B cell (primary cell): ENCODE measurements around the gene KCNK18. TPM values are rescaled to one million over a fixed set of nuclear protein-coding genes. Genes with fewer than 3 reads are reported as not detected.

Experiments used
- ATAC-seq: fragments of 200-7000 bp; cut with Tn5 transposase; one replicate; pipeline ENCODE4 v1.10.0; 2021; ENCODE audit warnings: low read depth, mild to moderate bottlenecking, moderate number of reproducible peaks, moderate library complexity
- CTCF ChIA-PET: fragments of 350-600 bp; sonication (Branson Sonifier 250); formaldehyde crosslinking; loops from one replicate; lab custom pipeline; 2021; ENCODE audit warnings: antibody characterized with exemption, inconsistent platforms; lab: Charles Lee
- POLR2A ChIA-PET: fragments of 350-600 bp; sonication (Branson Sonifier 250); formaldehyde crosslinking; loops from one replicate; lab custom pipeline; 2021; ENCODE audit warnings: antibody characterized with exemption; lab: Charles Lee
- DNase-seq: peaks from one replicate; pipeline ENCODE4 v3.0.0; 2013
- H2AFZ ChIP-seq: 2 replicates; pipeline ENCODE4 v1.6.1; 2012; ENCODE audit warnings: mild to moderate bottlenecking, low read depth, low read length; ENCODE audit not compliant: insufficient read depth, poor library complexity, severe bottlenecking
- H3K27ac ChIP-seq, 2 donors: 1 replicate in 1 of 2; 2 replicates in 1 of 2; pipeline ENCODE4 v1.5.1; 2012 to 2013; ENCODE audit warnings: low read length in 2 of 2, mild to moderate bottlenecking in 2 of 2, moderate library complexity in 1 of 2
- H3K27me3 ChIP-seq, 4 experiments: fragments of 200-600 bp in 1 of 4; sonication (generic) in 1 of 4; replicated peaks in 1 of 4; 1 replicate in 2 of 4; 2 replicates in 2 of 4; pipeline versions ENCODE4 v1.6.1 to v1.7.0; 2013 to 2016; ENCODE audit warnings: low read length in 3 of 4, mild to moderate bottlenecking in 2 of 4, mixed read lengths in 1 of 4, moderate library complexity in 1 of 4; ENCODE audit not compliant: insufficient read depth in 4 of 4, control insufficient read depth in 3 of 4; ENCODE audit errors: control extremely low read depth in 1 of 4
- H3K36me3 ChIP-seq, 2 experiments: replicated peaks in 1 of 2; 1 replicate in 1 of 2; 2 replicates in 1 of 2; pipeline versions ENCODE4 v1.6.1 to v1.7.1; 2013; ENCODE audit warnings: low read length in 1 of 2; ENCODE audit not compliant: insufficient read depth in 2 of 2, control insufficient read depth in 1 of 2; ENCODE audit errors: control extremely low read depth in 1 of 2, extremely low read depth in 1 of 2
- H3K4me1 ChIP-seq, 2 donors: fragments of 200-600 bp in 1 of 2; sonication (generic) in 1 of 2; 1 replicate in 1 of 2; 2 replicates in 1 of 2; pipeline versions ENCODE4 v1.5.1 to v1.6.1; 2013 to 2017; ENCODE audit warnings: low read length in 2 of 2; ENCODE audit not compliant: control insufficient read depth in 2 of 2, insufficient read depth in 2 of 2
- H3K4me2 ChIP-seq: replicated peaks from 2 replicates; pipeline ENCODE3; 2012; ENCODE audit warnings: mild to moderate bottlenecking, low read depth, low read length; ENCODE audit not compliant: poor library complexity, severe bottlenecking
- H3K4me3 ChIP-seq, 5 experiments: fragments of 200-600 bp in 1 of 5; sonication (generic) in 1 of 5; 1 replicate in 3 of 5; 2 replicates in 2 of 5; pipeline versions ENCODE4 v1.5.1 to v1.7.0; 2011 to 2016; ENCODE audit warnings: low read length in 4 of 5, mild to moderate bottlenecking in 4 of 5, low read depth in 2 of 5, control low read depth in 1 of 5, moderate library complexity in 1 of 5; ENCODE audit not compliant: insufficient read depth in 1 of 5; ENCODE audit errors: control extremely low read depth in 1 of 5, extremely low read depth in 1 of 5
- H3K79me2 ChIP-seq: fragments of 200-600 bp; sonication (generic); one replicate; pipeline ENCODE4 v1.6.0; 2016; ENCODE audit warnings: low read length; ENCODE audit not compliant: control insufficient read depth, insufficient read depth
- H3K9ac ChIP-seq: fragments of 200-600 bp; sonication (generic); 2 replicates; pipeline ENCODE4 v1.6.1; 2017; ENCODE audit warnings: mild to moderate bottlenecking, low read length, moderate library complexity
- H3K9me3 ChIP-seq, 3 donors: one replicate each; pipeline versions ENCODE4 v1.6.1 to v1.7.1; 2013; ENCODE audit warnings: low read length in 2 of 3; ENCODE audit not compliant: control insufficient read depth in 2 of 3, insufficient read depth in 1 of 3; ENCODE audit errors: control extremely low read depth in 1 of 3
- H4K20me1 ChIP-seq: 2 replicates; pipeline ENCODE4 v1.6.0; 2012; ENCODE audit warnings: mild to moderate bottlenecking, low read length; ENCODE audit not compliant: insufficient read depth, control insufficient read depth, poor library complexity, severe bottlenecking
- H3K27ac Mint-ChIP-seq: one replicate; pipeline ENCODE4 v1.8.0; 2021; ENCODE audit warnings: mixed read lengths
- H3K27me3 Mint-ChIP-seq: one replicate; pipeline ENCODE4 v1.8.0; 2021; ENCODE audit warnings: mixed read lengths
- H3K4me1 Mint-ChIP-seq: one replicate; pipeline ENCODE4 v1.8.0; 2021; ENCODE audit warnings: mixed read lengths
- H3K4me3 Mint-ChIP-seq: one replicate; pipeline ENCODE4 v1.8.0; 2021; ENCODE audit warnings: mixed read lengths
- H3K9me3 Mint-ChIP-seq: one replicate; pipeline ENCODE4 v1.8.0; 2022; ENCODE audit warnings: mixed read lengths; ENCODE audit not compliant: insufficient read depth
- WGBS: methylation state at CpG from one replicate; pipeline ENCODE4 v1.1.5; 2013; ENCODE audit warnings: missing lambda C conversion rate; ENCODE audit not compliant: insufficient coverage; 5-methylcytosine and 5-hydroxymethylcytosine counted together
- intact Hi-C: fragments of 100-400 bp; cut with micrococcal nuclease; formaldehyde crosslinking; loops from one replicate; pipeline ENCODE4 v1.10.0; 2022
- polyA plus RNA-seq: library from polyadenylated mRNA; depleted of rRNA; stranded (reverse); fragments of >200 nt; gene quantifications from 2 replicates; pipeline ENCODE4 v1.2.3, GENCODE V29; 2012
- total RNA-seq, 2 donors: library from RNA; stranded (reverse); fragments of 120-200 nt in 1 of 2; gene quantifications; 1 replicate in 1 of 2; 2 replicates in 1 of 2; pipeline versions ENCODE4 v1.2.3 to v1.2.4, GENCODE V29; 2013 to 2022
- TF ChIP-seq, protein P1 (sequence below): fragments of 200-600 bp; IDR thresholded peaks from one replicate; pipeline ENCODE4 v1.8.0; 2022; ENCODE audit warnings: antibody characterized with exemption, mild to moderate bottlenecking

The KCNK18 gene
- total and polyA plus RNA-seq, 2 donors (not counting 1 experiment from before 2014, with no cell fraction given): not detected

DNA sequence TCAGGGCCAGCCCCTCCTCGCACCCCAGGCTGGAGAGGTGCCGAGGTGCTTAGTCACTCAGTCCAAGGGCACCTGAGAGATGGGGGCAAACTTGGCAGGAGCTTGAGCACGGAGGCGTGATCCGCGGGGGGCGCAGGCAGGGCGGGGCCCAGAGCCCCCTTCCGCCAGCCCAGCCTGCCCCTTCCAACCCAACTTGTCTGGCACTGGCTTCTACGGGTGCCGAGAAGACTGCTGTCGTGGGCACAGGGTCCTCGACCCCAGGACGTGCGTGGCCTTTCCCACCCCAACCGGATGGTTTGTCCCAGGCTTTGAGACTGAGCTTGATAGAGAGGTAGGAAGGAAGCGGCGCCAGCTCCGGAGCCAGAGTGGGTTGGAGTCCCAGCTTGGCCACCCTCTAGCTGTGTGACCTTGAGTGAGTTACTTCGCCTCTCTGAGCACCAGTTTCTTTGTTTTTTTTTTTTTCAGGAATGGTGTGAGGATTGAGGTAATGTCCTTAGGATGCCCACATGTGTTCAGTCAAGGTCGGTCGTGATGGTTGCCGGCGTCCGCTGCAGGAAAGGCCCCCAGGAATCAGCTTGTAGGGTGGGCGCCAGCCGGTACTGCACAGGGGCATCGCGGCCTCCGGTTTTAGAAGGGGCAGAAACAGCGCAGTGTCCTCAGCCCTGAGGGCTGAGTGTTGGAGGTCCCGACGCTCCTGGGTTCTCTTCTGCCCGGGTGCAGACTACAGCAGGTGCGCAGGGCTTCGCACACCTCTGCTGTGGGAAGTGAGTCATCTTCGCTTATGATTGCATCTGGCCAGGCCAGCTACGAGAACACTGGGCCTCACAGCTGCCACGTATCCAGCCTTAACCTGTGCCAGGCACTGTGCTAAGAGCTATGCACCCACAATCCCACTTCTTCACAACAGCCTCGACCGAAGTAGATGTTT, 30.6 kb upstream of the KCNK18 start:
- 17% methylated on average over 35 of the region's 41 CpGs for WGBS
- peaks cover 63% of the 10 kb centered on the region for H3K27me3 Mint-ChIP-seq

More for the DNA sequence above, 30.6 kb upstream of the KCNK18 start:
- H3K4me1 ChIP-seq: peaks cover 26 to 28% of the 10 kb centered on the region in 2 donors
- no peak overlapping the region for H3K27ac ChIP-seq
- H4K20me1 ChIP-seq: no peaks in the 10 kb centered on the region
- H3K4me2 ChIP-seq: no peak overlapping the region
- H3K27me3 ChIP-seq: peaks cover 0 to 95% (median 70%) of the 10 kb centered on the region in 4 experiments
- ChIA-PET POLR2A (no interaction called here), CTCF (interaction anchor here (0.5 to 4.1 kb wide), 11 partner anchors 8 to 378 kb away, joined by 3 to 35 read pairs (median 4); no protein-coding TSS in a partner anchor)
- peaks cover 0 to 48% (median 0%) of the 10 kb centered on the region in 3 donors for H3K9me3 ChIP-seq
- no peak overlapping the region for H3K4me3 ChIP-seq
- H3K9me3 Mint-ChIP-seq: peaks cover 2% of the 10 kb centered on the region
- intact Hi-C loops: loop anchor here (5.0 kb wide), 1 partner anchor 34 kb away; no protein-coding TSS in a partner anchor
- no peaks in the 10 kb centered on the region for H3K36me3 ChIP-seq
- H3K4me1 Mint-ChIP-seq: peaks cover 24% of the 10 kb centered on the region
- H2AFZ ChIP-seq: no peak overlapping the region
- H3K27ac Mint-ChIP-seq: no peak overlapping the region
- DNase-seq: peak; percentile 9
- peak overlapping the region; percentile 45 for H3K4me3 Mint-ChIP-seq
- no peak overlapping the region for H3K9ac ChIP-seq
- TF ChIP-seq, protein P1, sequence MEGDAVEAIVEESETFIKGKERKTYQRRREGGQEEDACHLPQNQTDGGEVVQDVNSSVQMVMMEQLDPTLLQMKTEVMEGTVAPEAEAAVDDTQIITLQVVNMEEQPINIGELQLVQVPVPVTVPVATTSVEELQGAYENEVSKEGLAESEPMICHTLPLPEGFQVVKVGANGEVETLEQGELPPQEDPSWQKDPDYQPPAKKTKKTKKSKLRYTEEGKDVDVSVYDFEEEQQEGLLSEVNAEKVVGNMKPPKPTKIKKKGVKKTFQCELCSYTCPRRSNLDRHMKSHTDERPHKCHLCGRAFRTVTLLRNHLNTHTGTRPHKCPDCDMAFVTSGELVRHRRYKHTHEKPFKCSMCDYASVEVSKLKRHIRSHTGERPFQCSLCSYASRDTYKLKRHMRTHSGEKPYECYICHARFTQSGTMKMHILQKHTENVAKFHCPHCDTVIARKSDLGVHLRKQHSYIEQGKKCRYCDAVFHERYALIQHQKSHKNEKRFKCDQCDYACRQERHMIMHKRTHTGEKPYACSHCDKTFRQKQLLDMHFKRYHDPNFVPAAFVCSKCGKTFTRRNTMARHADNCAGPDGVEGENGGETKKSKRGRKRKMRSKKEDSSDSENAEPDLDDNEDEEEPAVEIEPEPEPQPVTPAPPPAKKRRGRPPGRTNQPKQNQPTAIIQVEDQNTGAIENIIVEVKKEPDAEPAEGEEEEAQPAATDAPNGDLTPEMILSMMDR: no peak
- H3K79me2 ChIP-seq: no peaks in the 10 kb centered on the region
- ATAC-seq: no peak
